Ishikawa (cell line): Measurements from ENCODE around the gene CFTR.

Source experiments
- CEBPB ChIP-seq: IDR thresholded peaks from 2 replicates; pipeline ENCODE4 v1.6.1; 2012
- EP300 ChIP-seq: IDR thresholded peaks from 2 replicates; pipeline ENCODE4 v1.6.1; 2012; ENCODE audit warnings: borderline replicate concordance
- RAD21 ChIP-seq: IDR thresholded peaks from 2 replicates; pipeline ENCODE4 v1.6.1; 2012; ENCODE audit warnings: low read depth
- TEAD4 ChIP-seq: IDR thresholded peaks from 2 replicates; pipeline ENCODE4 v1.6.1; 2012
- YY1 ChIP-seq: IDR thresholded peaks from 2 replicates; pipeline ENCODE4 v1.6.1; 2012; ENCODE audit warnings: low read depth
- ZBTB7A ChIP-seq: IDR thresholded peaks from 2 replicates; pipeline ENCODE4 v1.6.1; 2012; ENCODE audit warnings: low read depth
- TF ChIP-seq, protein P1 (sequence below): IDR thresholded peaks from 2 replicates; pipeline ENCODE4 v1.6.1; 2012
- TF ChIP-seq, protein P2 (sequence below): IDR thresholded peaks from 2 replicates; pipeline ENCODE4 v1.6.1; 2012
- TF ChIP-seq, protein P3 (sequence below): IDR thresholded peaks from 2 replicates; pipeline ENCODE4 v1.6.1; 2012; ENCODE audit warnings: low read depth, mild to moderate bottlenecking

DNA sequence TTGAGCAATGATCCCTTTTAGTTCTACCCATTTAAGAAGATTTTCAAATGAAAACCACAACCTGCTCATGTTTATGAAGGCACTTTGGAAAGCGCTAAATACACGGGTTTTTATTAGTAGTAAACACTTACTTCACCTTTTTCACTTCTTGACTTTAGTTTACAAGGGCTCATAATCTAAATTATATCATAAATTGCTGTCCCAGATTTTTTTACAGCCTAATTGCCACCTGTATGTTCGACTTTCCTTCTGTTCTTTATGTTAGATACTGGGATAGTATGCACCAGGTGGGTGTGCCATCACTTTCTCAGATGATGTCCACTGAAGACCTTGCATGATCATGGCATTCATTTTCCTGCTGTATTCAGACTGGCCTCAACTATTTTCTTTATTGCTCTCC is 22.5 kb downstream of the CFTR start:
- no peak for TF ChIP-seq EP300
- no peak for TF ChIP-seq ZBTB7A
- TF ChIP-seq RAD21 = no peak
- TF ChIP-seq, protein P1, sequence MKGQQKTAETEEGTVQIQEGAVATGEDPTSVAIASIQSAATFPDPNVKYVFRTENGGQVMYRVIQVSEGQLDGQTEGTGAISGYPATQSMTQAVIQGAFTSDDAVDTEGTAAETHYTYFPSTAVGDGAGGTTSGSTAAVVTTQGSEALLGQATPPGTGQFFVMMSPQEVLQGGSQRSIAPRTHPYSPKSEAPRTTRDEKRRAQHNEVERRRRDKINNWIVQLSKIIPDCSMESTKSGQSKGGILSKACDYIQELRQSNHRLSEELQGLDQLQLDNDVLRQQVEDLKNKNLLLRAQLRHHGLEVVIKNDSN = no peak
- no peak for TF ChIP-seq YY1
- TF ChIP-seq, protein P2, sequence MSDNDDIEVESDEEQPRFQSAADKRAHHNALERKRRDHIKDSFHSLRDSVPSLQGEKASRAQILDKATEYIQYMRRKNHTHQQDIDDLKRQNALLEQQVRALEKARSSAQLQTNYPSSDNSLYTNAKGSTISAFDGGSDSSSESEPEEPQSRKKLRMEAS = no peak
- TF ChIP-seq CEBPB = no peak
- TF ChIP-seq, protein P3, sequence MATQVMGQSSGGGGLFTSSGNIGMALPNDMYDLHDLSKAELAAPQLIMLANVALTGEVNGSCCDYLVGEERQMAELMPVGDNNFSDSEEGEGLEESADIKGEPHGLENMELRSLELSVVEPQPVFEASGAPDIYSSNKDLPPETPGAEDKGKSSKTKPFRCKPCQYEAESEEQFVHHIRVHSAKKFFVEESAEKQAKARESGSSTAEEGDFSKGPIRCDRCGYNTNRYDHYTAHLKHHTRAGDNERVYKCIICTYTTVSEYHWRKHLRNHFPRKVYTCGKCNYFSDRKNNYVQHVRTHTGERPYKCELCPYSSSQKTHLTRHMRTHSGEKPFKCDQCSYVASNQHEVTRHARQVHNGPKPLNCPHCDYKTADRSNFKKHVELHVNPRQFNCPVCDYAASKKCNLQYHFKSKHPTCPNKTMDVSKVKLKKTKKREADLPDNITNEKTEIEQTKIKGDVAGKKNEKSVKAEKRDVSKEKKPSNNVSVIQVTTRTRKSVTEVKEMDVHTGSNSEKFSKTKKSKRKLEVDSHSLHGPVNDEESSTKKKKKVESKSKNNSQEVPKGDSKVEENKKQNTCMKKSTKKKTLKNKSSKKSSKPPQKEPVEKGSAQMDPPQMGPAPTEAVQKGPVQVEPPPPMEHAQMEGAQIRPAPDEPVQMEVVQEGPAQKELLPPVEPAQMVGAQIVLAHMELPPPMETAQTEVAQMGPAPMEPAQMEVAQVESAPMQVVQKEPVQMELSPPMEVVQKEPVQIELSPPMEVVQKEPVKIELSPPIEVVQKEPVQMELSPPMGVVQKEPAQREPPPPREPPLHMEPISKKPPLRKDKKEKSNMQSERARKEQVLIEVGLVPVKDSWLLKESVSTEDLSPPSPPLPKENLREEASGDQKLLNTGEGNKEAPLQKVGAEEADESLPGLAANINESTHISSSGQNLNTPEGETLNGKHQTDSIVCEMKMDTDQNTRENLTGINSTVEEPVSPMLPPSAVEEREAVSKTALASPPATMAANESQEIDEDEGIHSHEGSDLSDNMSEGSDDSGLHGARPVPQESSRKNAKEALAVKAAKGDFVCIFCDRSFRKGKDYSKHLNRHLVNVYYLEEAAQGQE = no peak
- TF ChIP-seq TEAD4 = no peak
